HCT116 (cell line): ENCODE measurements around the gene PLD2. TPM values are rescaled to one million over a fixed set of nuclear protein-coding genes. Genes with fewer than 3 reads are reported as not detected.

ENCODE experiments used
- ATAC-seq: fragments of 200-7000 bp; cut with Tn5 transposase; 2 replicates; pipeline ENCODE4 v1.9.1; 2020; ENCODE audit warnings: mild to moderate bottlenecking, moderate library complexity
- BruUV-seq: library from RNA; stranded (reverse); fragments of 400-500 nt; replicated peaks from 2 replicates; lab custom pipeline; 2021; lab: Mats Ljungman, UMichigan
- CTCF ChIA-PET: fragments of 300-600 bp; sonication (Branson Sonifier 250); formaldehyde crosslinking; loops from one replicate; lab custom pipeline; 2021; ENCODE audit warnings: antibody characterized with exemption; lab: Charles Lee
- POLR2A ChIA-PET: fragments of 300-600, 350-600 bp; sonication (Branson Sonifier 250); formaldehyde crosslinking; loops from one replicate; lab custom pipeline; 2021; ENCODE audit warnings: antibody characterized with exemption; lab: Charles Lee
- RAD21 ChIA-PET, 2 experiments: fragments of 300-600 bp; sonication (Branson Sonifier 250); formaldehyde crosslinking; loops; one replicate each; lab custom pipeline; 2023; ENCODE audit warnings: low total read pairs in 2 of 2; ENCODE audit not compliant: uncharacterized antibody in 2 of 2, unreplicated experiment in 2 of 2, low non-redundant PET in 1 of 2; lab: Charles Lee
- DNase-seq: peaks from one replicate; pipeline ENCODE4 v3.0.0-alpha.2; 2010; ENCODE audit warnings: low read depth, low spot score
- H2AFZ ChIP-seq: fragments of 200-600 bp; shearing (Covaris generic), sonication (generic); 2 replicates; pipeline ENCODE4 v1.6.1; 2017; ENCODE audit warnings: low read depth, mixed run types, mixed read lengths, antibody characterized with exemption, low read length; ENCODE audit not compliant: poor library complexity, severe bottlenecking
- H3K27ac ChIP-seq: 2 replicates; pipeline ENCODE4 v1.5.1; 2012; ENCODE audit warnings: low read depth, low read length
- H3K27me3 ChIP-seq: fragments of 200-600 bp; sonication (generic); 2 replicates; pipeline ENCODE4 v1.6.1; 2016; ENCODE audit warnings: mixed run types, low read length, mixed read lengths; ENCODE audit not compliant: insufficient read depth
- H3K36me3 ChIP-seq, 2 experiments: fragments of 200-500 bp in 1 of 2; fragments of 200-600 bp in 1 of 2; sonication (Bioruptor generic) in 1 of 2; sonication (generic) in 1 of 2; 2 replicates each; pipeline versions ENCODE4 v1.5.1 to v1.6.1; 2014 to 2016; ENCODE audit warnings: low read length in 2 of 2, inconsistent platforms in 1 of 2, mixed read lengths in 1 of 2, mixed run types in 1 of 2; ENCODE audit not compliant: insufficient read depth in 2 of 2, control insufficient read depth in 1 of 2
- H3K4me1 ChIP-seq, 2 experiments: fragments of 200-600 bp in 1 of 2; sonication (generic) in 1 of 2; 2 replicates each; pipeline versions ENCODE4 v1.5.1 to v1.6.1; 2012 to 2017; ENCODE audit warnings: low read length in 2 of 2, inconsistent platforms in 1 of 2, mild to moderate bottlenecking in 1 of 2, mixed read lengths in 1 of 2, mixed run types in 1 of 2, moderate library complexity in 1 of 2; ENCODE audit not compliant: insufficient read depth in 2 of 2, control insufficient read depth in 1 of 2
- H3K4me2 ChIP-seq: fragments of 200-600 bp; sonication (generic); 2 replicates; pipeline ENCODE4 v1.6.1; 2017; ENCODE audit warnings: mixed run types, low read length, mixed read lengths
- H3K4me3 ChIP-seq, 2 experiments: fragments of 200-600 bp in 1 of 2; sonication (generic) in 1 of 2; replicated peaks in 1 of 2; 2 replicates each; pipeline ENCODE4 v1.5.1; 2011 to 2016; ENCODE audit warnings: low read length in 2 of 2, control low read depth in 1 of 2, low read depth in 1 of 2, mild to moderate bottlenecking in 1 of 2, mixed read lengths in 1 of 2, mixed run types in 1 of 2
- H3K79me2 ChIP-seq: fragments of 200-600 bp; sonication (generic); 2 replicates; pipeline ENCODE4 v1.6.1; 2017; ENCODE audit warnings: mild to moderate bottlenecking, mixed run types, low read length, moderate library complexity, mixed read lengths; ENCODE audit not compliant: insufficient read depth
- H3K9ac ChIP-seq: fragments of 200-600 bp; sonication (generic); 2 replicates; pipeline ENCODE4 v1.6.1; 2016; ENCODE audit warnings: low read length, mixed read lengths
- H3K9me2 ChIP-seq: fragments of 200-600 bp; sonication (generic), shearing (Covaris generic); 2 replicates; pipeline ENCODE4 v1.6.1; 2017; ENCODE audit warnings: mixed run types, mild to moderate bottlenecking, moderate library complexity; ENCODE audit not compliant: insufficient read depth
- H3K9me3 ChIP-seq, 2 experiments: fragments of 200-500 bp in 1 of 2; fragments of 200-600 bp in 1 of 2; sonication (Bioruptor generic) in 1 of 2; sonication (generic) in 1 of 2; 2 replicates each; pipeline ENCODE4 v1.6.1; 2014 to 2017; ENCODE audit warnings: low read length in 2 of 2, mixed read lengths in 2 of 2, inconsistent platforms in 1 of 2, low read depth in 1 of 2, mild to moderate bottlenecking in 1 of 2, mixed run types in 1 of 2, moderate library complexity in 1 of 2; ENCODE audit not compliant: control insufficient read depth in 1 of 2, insufficient read depth in 1 of 2
- H4K20me1 ChIP-seq: fragments of 200-600 bp; sonication (generic), shearing (Covaris generic); 2 replicates; pipeline ENCODE4 v1.6.1; 2017; ENCODE audit warnings: mixed run types, mild to moderate bottlenecking, moderate library complexity; ENCODE audit not compliant: insufficient read depth
- CBX3 ChIP-seq: IDR thresholded peaks from 2 replicates; pipeline ENCODE4 v1.6.1; 2012; ENCODE audit warnings: low read depth
- EGR1 ChIP-seq: IDR thresholded peaks from 2 replicates; pipeline ENCODE4 v1.6.1; 2012; ENCODE audit warnings: low read depth
- ELF1 ChIP-seq: IDR thresholded peaks from 2 replicates; pipeline ENCODE4 v1.6.1; 2012; ENCODE audit warnings: low read depth, borderline replicate concordance
- EZH2 ChIP-seq: fragments of 200-600 bp; sonication (generic); IDR thresholded peaks from 2 replicates; pipeline ENCODE4 v1.6.1; 2017; ENCODE audit warnings: antibody characterized with exemption, mixed run types
- EZH2phosphoT487 ChIP-seq: fragments of 200-600 bp; IDR thresholded peaks from 2 replicates; pipeline ENCODE4 v1.6.1; 2018; ENCODE audit warnings: antibody characterized with exemption, borderline replicate concordance
- JUND ChIP-seq: IDR thresholded peaks from 2 replicates; pipeline ENCODE4 v1.6.1; 2012
- POLR2A ChIP-seq: IDR thresholded peaks from 2 replicates; pipeline ENCODE4 v1.7.0; 2011; ENCODE audit warnings: borderline replicate concordance; ENCODE audit not compliant: insufficient read depth, insufficient read length; ENCODE audit errors: extremely low read depth
- SIN3A ChIP-seq: IDR thresholded peaks from 2 replicates; pipeline ENCODE4 v1.6.1; 2012; ENCODE audit warnings: low read depth
- SRF ChIP-seq: IDR thresholded peaks from 2 replicates; pipeline ENCODE4 v1.6.1; 2012; ENCODE audit warnings: low read depth
- TCF7L2 ChIP-seq: IDR thresholded peaks from 2 replicates; pipeline ENCODE4 v1.7.0; 2011; ENCODE audit warnings: borderline replicate concordance, inconsistent platforms; ENCODE audit not compliant: insufficient read depth, insufficient read length; ENCODE audit errors: extremely low read depth
- YY1 ChIP-seq: IDR thresholded peaks from 2 replicates; pipeline ENCODE4 v1.6.1; 2011; ENCODE audit warnings: low read length, low read depth, moderate library complexity, mild to moderate bottlenecking; ENCODE audit not compliant: insufficient replicate concordance; ENCODE audit errors: extremely low read depth
- ZFX ChIP-seq: fragments of 450-650 bp; IDR thresholded peaks from 2 replicates; pipeline ENCODE4 v1.6.1; 2017
- ZNF274 ChIP-seq: fragments of 200-500 bp; sonication (Bioruptor generic); IDR thresholded peaks from 2 replicates; pipeline ENCODE4 v1.6.1; 2014; ENCODE audit warnings: mild to moderate bottlenecking, low read depth, low read length, inconsistent platforms
- intact Hi-C: fragments of 100-400 bp; cut with micrococcal nuclease; formaldehyde crosslinking; loops from 2 replicates; pipeline ENCODE4 v1.10.0; 2022
- total RNA-seq: library from RNA; stranded (reverse); gene quantifications from one replicate; pipeline ENCODE4 v1.2.1, GENCODE V29; 2021; ENCODE audit not compliant: unreplicated experiment
- TF ChIP-seq, protein P1 (sequence below): IDR thresholded peaks from 2 replicates; pipeline ENCODE4 v1.6.1; 2012; ENCODE audit warnings: low read depth
- TF ChIP-seq, protein P2 (sequence below), 3 experiments: fragments of 200-600 bp in 1 of 3; sonication (generic) in 1 of 3; IDR thresholded peaks in 2 of 3; conservative IDR thresholded peaks in 1 of 3; 2 replicates each; pipeline ENCODE4 v1.5.1; 2012 to 2017; ENCODE audit warnings: low read depth in 2 of 3, low read length in 2 of 3, antibody characterized with exemption in 1 of 3, borderline replicate concordance in 1 of 3, control low read depth in 1 of 3, mild to moderate bottlenecking in 1 of 3, mixed read lengths in 1 of 3, mixed run types in 1 of 3, moderate library complexity in 1 of 3; ENCODE audit not compliant: insufficient read depth in 1 of 3
- TF ChIP-seq, protein P3 (sequence below): IDR thresholded peaks from 2 replicates; pipeline ENCODE4 v1.6.1; 2012

PLD2 gene
- total RNA-seq, 1 experiment from 2014 or later = 47.7 TPM

DNA sequence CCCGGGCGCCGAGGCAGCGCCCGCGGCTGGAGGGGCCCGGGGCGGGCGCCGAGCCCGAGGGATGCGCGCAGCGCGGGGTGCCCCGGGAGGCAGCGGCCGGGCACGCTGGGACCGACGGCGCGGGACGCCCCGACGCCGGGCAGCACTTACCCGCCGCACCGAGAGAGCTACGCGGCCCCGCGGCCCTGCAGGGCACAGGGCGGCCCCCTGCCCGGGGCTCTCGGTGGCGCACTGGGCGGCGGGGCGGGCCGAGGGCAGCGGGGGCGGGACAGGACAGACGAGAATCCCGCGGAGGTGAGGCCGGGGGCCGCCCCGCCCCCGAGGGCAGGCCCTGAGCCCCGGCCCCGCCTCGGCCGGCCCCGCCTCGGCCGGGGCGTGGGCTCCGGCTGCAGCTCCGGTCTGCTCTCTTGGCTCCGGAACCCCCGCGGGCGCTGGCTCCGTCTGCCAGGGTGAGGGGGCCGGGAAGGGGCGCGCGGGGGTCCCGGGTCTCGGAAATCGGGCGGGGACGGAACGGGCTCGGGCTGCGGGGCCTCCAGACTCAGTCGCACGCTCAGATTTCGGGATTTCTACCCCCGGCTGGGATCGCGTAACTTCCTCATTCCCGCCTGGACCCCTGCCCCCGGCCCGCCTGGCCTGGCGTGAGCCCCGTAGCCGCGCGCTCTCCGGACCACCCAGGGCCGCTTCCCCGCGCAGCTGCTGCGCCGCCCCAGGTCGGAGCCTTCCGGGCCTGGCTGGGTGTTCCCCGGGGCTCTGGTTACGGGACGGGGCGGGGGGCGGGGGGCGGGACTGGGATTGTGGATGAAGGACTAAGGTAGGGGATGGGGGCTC, at the start of gene PLD2 (continued):
- TF ChIP-seq, protein P1, sequence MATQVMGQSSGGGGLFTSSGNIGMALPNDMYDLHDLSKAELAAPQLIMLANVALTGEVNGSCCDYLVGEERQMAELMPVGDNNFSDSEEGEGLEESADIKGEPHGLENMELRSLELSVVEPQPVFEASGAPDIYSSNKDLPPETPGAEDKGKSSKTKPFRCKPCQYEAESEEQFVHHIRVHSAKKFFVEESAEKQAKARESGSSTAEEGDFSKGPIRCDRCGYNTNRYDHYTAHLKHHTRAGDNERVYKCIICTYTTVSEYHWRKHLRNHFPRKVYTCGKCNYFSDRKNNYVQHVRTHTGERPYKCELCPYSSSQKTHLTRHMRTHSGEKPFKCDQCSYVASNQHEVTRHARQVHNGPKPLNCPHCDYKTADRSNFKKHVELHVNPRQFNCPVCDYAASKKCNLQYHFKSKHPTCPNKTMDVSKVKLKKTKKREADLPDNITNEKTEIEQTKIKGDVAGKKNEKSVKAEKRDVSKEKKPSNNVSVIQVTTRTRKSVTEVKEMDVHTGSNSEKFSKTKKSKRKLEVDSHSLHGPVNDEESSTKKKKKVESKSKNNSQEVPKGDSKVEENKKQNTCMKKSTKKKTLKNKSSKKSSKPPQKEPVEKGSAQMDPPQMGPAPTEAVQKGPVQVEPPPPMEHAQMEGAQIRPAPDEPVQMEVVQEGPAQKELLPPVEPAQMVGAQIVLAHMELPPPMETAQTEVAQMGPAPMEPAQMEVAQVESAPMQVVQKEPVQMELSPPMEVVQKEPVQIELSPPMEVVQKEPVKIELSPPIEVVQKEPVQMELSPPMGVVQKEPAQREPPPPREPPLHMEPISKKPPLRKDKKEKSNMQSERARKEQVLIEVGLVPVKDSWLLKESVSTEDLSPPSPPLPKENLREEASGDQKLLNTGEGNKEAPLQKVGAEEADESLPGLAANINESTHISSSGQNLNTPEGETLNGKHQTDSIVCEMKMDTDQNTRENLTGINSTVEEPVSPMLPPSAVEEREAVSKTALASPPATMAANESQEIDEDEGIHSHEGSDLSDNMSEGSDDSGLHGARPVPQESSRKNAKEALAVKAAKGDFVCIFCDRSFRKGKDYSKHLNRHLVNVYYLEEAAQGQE = no peak
- no peak for TF ChIP-seq ELF1

DNA sequence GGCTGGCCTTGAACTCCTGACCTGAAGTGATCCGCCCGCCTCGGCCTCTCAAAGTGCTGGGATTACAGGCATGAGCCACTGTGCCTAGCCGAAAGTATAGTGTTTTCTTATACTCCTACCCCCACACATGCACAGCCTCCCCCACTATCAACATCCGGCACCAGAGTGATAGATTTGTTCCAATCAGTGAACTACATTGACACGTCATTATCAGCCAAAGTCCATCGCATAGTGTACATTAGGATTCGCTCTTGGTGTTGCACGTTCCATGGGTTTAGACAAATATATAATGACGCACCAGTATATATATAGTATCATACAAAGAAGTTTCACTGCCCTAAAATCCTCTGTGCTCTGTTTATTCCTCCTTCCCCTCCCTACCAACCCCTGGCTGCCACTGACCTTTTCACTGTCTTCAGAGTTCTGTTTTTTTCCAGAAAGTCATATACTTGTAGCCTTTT, 47.1 kb upstream of the PLD2 start:
- no TSS peak for BruUV-seq
- ATAC-seq (no peak), DNase-seq (no peak)
- Histone ChIP-seq H3K4me1 (no peaks in the 10 kb centered on the region), H3K9ac (no peak overlapping the region), H3K27me3 (no peaks in the 10 kb centered on the region), H3K36me3 (no peaks in the 10 kb centered on the region), H3K4me3 (no peak overlapping the region), H3K9me2 (no peaks in the 10 kb centered on the region), H4K20me1 (no peaks in the 10 kb centered on the region), H3K9me3 (no peaks in the 10 kb centered on the region), H3K79me2 (no peaks in the 10 kb centered on the region), H3K27ac (no peak overlapping the region), H3K4me2 (no peak overlapping the region), H2AFZ (no peak overlapping the region)
- ChIA-PET POLR2A (no interaction called here), RAD21 (no interaction called here), CTCF (no interaction called here)
- intact Hi-C loops = no loop called here
- TF ChIP-seq ZNF274 (no peak), SRF (no peak), EZH2phosphoT487 (no peak), YY1 (no peak), CBX3 (no peak), POLR2A (no peak), EGR1 (no peak), TCF7L2 (no peak), JUND (no peak), EZH2 (no peak), SIN3A (no peak), ZFX (no peak)
- TF ChIP-seq, protein P2, sequence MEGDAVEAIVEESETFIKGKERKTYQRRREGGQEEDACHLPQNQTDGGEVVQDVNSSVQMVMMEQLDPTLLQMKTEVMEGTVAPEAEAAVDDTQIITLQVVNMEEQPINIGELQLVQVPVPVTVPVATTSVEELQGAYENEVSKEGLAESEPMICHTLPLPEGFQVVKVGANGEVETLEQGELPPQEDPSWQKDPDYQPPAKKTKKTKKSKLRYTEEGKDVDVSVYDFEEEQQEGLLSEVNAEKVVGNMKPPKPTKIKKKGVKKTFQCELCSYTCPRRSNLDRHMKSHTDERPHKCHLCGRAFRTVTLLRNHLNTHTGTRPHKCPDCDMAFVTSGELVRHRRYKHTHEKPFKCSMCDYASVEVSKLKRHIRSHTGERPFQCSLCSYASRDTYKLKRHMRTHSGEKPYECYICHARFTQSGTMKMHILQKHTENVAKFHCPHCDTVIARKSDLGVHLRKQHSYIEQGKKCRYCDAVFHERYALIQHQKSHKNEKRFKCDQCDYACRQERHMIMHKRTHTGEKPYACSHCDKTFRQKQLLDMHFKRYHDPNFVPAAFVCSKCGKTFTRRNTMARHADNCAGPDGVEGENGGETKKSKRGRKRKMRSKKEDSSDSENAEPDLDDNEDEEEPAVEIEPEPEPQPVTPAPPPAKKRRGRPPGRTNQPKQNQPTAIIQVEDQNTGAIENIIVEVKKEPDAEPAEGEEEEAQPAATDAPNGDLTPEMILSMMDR (IDR thresholded peaks at IDR 0.05 in 2 of 3, conservative IDR thresholded peaks at IDR 0.05 in 1 of 3; ENCODE audit: borderline replicate concordance in 1 of 3, insufficient read depth in 1 of 3, low read depth in 2 of 3, low read length in 2 of 3) = no peak
- TF ChIP-seq, protein P3, sequence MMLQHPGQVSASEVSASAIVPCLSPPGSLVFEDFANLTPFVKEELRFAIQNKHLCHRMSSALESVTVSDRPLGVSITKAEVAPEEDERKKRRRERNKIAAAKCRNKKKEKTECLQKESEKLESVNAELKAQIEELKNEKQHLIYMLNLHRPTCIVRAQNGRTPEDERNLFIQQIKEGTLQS = no peak
